Measurements from ENCODE around the gene OMP.

DNA sequence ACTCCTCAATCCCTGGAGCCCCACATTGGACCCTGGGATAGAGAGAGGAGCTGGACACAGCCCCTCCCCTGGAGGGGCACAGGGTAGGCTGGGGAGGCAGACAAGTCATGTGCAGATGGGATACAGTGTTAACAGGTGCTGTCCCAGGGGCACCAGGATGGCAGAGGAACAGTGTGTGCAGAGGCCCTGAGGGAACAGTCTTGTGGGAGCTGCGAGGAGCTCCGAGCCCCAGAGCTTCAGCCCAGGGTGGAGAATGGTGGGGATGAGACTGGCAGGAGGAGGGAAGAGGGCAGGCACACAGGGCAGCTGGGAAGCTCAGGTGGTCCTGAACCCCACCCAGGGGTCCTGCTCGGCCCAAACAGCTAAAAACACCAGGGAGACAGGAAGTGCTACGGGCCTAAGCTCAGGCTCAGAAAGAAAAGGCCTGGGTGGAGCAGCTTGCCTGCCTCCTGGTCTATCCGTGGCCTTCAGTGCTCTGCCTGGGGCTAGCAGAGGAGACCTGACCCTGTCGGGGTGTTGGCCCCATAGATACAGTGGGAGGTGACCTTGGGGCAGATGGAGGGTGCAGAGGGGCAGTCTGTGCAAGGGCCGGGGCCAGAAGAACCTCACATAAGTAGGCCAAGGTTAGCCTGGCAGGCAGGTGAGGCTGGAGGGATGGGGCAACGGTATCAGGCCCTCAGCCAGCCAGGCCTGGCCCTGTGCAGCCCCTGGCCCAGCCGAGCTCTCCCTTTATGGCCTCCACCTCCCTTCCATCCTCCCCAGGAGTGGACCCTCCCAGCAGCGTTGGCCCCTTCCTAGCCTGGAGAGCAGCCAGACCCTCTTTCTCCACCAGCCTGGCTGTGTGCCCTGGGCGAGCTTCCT lies 20.4 kb upstream of the OMP start:
- TF ChIP-seq, protein P1, sequence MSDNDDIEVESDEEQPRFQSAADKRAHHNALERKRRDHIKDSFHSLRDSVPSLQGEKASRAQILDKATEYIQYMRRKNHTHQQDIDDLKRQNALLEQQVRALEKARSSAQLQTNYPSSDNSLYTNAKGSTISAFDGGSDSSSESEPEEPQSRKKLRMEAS (IDR thresholded peaks at IDR 0.05; ENCODE audit: low read depth, low read length): no peak
- TF ChIP-seq CTCF (IDR thresholded peaks at IDR 0.05; ENCODE audit: low read depth, low read length): no peak
- TF ChIP-seq POLR2A (IDR thresholded peaks at IDR 0.05; ENCODE audit: extremely low read depth, insufficient read length): no peak
